GM21526 (cell line): ENCODE data around the gene MRPL10.
A peak's percentile ranks its signal among the peaks of the same experiment; 100 is the strongest.

Source experiments
- ATAC-seq: cut with Tn5 transposase; IDR thresholded peaks from one replicate; pipeline ENCODE4 v1.9.1; 2021; ENCODE audit warnings: moderate library complexity; ENCODE audit not compliant: unreplicated experiment, low FRiP score

The MRPL10 gene

GRCh38 chr17:47840742-47841487 lies 9.6 kb upstream of the MRPL10 start, which contains the start of gene SCRN2:
SCRN2 (minus strand) TSS chr17:47841273; CDS start chr17:47840843, 430 bp downstream.
- ATAC-seq, result peak; percentile 68

GRCh38 chr17:47840001-47840741 lies 8.8 kb upstream of the MRPL10 start:
- ATAC-seq, result no peak

GRCh38 chr17:47839071-47839470 lies 7.7 kb upstream of the MRPL10 start:
- no peak for ATAC-seq

GRCh38 chr17:47838636-47839035 lies 7.3 kb upstream of the MRPL10 start:
- no peak for ATAC-seq

GRCh38 chr17:47837401-47838039 lies 6.2 kb upstream of the MRPL10 start:
- no peak for ATAC-seq

- ATAC-seq, result no peak
Observed at GRCh38 chr17:47836601-47837000, 5.3 kb upstream of the MRPL10 start.

GRCh38 chr17:47834756-47835155 lies 3.4 kb upstream of the MRPL10 start:
- no peak for ATAC-seq

- ATAC-seq, result peak; percentile 7
Observed at GRCh38 chr17:47831934-47832327, 590 bp upstream of the MRPL10 start.

GRCh38 chr17:47830396-47831002 lies 842 bp downstream of the MRPL10 start:
- ATAC-seq, result no peak

- ATAC-seq, result no peak
Observed at GRCh38 chr17:47829870-47830269, 1.5 kb downstream of the MRPL10 start.

GRCh38 chr17:47823519-47823918 lies 7.8 kb downstream of the MRPL10 start:
- ATAC-seq, result no peak

- ATAC-seq, result no peak
Observed at GRCh38 chr17:47822785-47823184, 8.6 kb downstream of the MRPL10 start.

- ATAC-seq, result no peak
Observed at GRCh38 chr17:47821424-47822391, 9.6 kb downstream of the MRPL10 start, which contains the start of gene OSBPL7. OSBPL7 (minus strand) TSS chr17:47821794; CDS start chr17:47820278, 1,516 bp downstream.

GRCh38 chr17:47821031-47821423 lies 10.3 kb downstream of the MRPL10 start:
- no peak for ATAC-seq

GRCh38 chr17:47820033-47820789 lies 11.1 kb downstream of the MRPL10 start:
- ATAC-seq, result no peak

- ATAC-seq, result no peak
Observed at GRCh38 chr17:47819475-47819874, 11.9 kb downstream of the MRPL10 start.

- no peak for ATAC-seq
Observed at GRCh38 chr17:47818002-47818695, 13.2 kb downstream of the MRPL10 start.

- no peak for ATAC-seq
Observed at GRCh38 chr17:47816947-47817346, 14.4 kb downstream of the MRPL10 start.
